H1 (cell line): Measurements from ENCODE around the gene SEMA5B. TPM values are rescaled to one million over a fixed set of nuclear protein-coding genes. Genes with fewer than 3 reads are reported as not detected.

ENCODE experiments used
- ASH2L ChIP-seq: fragments of 200-600, 300-600 bp; sonication (generic); IDR thresholded peaks from one replicate; pipeline ENCODE4 v1.7.1; 2017; ENCODE audit warnings: low read length
- polyA plus RNA-seq, 7 experiments: library from polyadenylated mRNA; depleted of rRNA in 3 of 7; stranded (reverse) in 5 of 7; unstranded in 2 of 7; fragments of >200 nt in 5 of 7; fragments of 200-250 nt in 2 of 7; gene quantifications; 1 replicate in 5 of 7; 2 replicates in 1 of 7; 4 replicates in 1 of 7; pipeline versions ENCODE4 v1.2.1 to v1.2.3, GENCODE V29; 2011 to 2013; ENCODE audit warnings: missing spikeins in 2 of 7, mixed read lengths in 2 of 7
- total RNA-seq: library from RNA; stranded (reverse); fragmentation: NEBNext Ultra II Directional; extraction: Animal tissue kit (Norgen Biotek cat#: 25700); gene quantifications from 2 replicates; pipeline ENCODE4 v1.2.1, GENCODE V29; 2021

The SEMA5B gene
- total and polyA plus RNA-seq, 2 of the 8 experiments (the other 6 are each of a cell fraction or from before 2014, with no cell fraction given) = 13.1 to 22.4 TPM

DNA sequence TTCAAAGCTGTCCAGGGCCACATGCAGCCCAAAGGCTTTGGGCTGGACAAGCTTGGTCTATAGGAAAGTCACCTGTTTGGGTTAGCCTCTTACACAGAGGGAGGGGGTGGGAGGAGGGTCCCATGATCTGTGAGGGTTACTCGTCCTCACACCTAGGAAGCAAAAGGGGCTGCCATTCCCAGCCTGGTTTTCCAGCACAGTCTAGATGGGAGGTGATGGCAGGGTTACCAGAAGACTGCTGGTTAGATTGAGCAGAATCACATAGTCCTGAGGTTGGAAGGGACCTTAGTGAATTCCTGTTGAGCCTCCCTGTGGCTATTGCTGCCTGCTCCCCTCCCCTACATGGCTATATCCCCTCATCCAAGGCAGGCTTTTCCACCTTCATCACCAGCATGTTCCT lies 101.8 kb downstream of the SEMA5B start (continued):
- TF ChIP-seq ASH2L = no peak
